SHP77 (cell line): ENCODE measurements around the gene IRAK3.
"Not testable (repeated sequence)": the region's sequence is repeated elsewhere in the genome, so short reads cannot be mapped to it uniquely, and the experiment has no call there.

Source experiments
- DNase-seq, 2 experiments: peaks; one replicate each; lab custom pipeline; 2025; lab: John Stamatoyannopoulos, UW

The IRAK3 gene

DNA sequence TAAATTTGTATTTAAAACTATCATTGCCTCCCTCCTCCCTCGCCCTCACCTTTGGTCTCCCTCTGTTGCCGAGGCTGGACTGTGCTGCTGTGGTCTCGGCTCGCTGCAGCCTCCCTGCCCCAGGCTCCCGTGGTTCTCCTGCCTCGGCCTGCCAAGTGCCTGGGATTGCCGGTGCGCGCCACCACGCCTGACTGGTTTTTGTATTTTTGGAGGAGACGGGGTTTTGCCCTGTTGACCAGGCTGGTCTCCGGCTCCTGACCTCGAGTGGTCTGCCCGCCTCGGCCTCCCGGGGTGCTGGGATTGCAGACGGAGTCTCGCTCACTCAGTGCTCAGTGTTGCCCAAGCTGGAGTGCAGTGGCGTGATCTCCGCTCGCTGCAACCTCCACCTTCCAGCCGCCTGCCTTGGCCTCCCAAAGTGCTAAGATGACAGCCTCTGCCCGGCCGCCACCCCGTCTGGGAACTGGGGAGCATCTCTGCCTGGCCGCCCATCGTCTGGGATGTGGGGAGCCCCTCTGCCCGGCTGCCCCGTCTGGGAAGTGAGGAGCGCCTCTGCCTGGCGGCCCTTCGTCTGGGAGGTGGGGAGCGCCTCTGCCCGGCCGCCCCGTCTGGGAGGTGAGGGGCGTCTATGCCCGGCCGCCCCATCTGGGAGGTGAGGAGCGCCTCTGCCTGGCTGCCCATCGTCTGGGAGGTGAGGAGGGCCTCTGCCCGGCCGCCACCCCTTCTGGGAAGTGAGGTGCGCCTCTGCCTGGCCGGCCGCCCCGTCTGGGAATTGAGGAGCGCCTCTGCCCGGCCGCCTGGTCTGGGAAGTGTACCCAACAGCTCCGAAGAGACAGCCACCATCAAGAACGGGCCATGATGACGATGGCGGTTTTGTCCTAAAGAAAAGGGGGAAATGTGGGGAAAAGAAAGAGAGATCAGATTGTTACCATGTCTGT lies 14.4 kb upstream of the IRAK3 start:
- DNase-seq = not testable (repeated sequence)

DNA sequence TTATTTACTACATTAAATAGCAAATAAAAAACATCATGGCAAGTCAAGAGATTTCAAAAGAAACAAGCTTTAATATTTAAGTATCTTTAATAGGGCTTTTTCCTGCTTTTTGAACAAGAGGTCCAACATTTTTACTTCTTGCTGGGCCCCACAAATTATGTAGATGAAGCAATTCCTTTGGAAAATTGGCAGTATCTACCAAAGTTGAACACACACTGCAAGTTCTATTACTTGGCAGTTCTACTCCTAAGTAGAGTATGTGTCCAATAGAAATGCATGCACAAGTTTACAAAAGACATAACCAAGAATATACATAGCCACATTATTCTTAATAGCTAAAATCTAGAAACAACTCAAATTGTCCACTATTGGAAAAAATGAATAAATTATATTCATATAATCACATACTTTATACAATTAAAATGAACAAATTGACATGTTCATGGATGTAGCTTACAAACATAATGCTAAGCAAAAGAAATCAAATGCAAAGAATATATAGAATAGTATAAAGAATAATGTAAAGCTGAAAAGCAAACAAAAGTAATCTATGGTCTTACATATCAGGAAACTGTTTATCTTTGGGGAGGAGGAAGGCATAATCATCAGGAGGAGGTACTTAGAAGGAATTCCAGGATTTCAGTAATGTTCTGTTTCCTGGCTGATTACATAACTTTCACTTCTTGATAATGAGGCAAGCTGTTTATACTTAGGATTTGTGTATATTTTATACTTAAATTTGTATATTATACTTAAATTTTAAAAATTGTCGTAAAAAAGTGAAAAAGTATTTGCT lies 12.7 kb upstream of the IRAK3 start:
- DNase-seq = no peak

DNA sequence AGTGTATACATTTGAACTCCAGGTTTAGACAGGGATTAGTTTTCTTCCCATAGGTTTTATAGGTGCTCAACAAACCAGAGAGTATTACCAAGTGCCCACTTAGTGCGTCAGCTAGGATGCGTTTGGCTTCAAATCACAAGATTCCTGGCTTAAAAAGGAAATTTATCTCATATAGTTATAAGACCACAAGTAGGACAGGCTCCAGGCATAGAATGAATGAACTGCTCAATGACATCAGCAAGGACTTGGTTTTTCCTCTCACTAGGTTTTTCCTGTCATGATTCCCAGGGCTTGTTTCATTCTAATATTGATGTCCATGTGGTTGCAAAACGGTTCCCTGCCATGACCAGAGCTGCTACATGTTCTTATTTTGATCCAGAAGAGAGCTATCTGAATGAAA lies 6.1 kb upstream of the IRAK3 start:
- no peak for DNase-seq

DNA sequence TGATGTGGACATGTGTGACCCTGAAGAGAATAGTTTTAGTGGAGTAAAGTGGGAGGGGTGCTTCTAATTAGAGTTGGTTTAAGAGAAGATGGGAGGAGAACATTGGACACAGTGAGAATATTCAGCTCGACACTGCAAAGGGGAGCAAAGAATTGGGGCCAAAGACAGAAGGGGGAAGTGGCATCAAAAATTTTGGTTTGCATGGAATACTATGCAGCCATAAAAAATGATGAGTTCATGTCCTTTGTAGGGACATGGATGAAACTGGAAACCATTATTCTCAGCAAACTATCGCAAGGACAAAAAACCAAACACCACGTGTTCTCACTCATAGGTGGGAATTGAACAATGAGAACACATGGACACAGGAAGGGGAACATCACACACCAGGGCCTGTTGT lies 4.2 kb upstream of the IRAK3 start:
- DNase-seq = not testable (repeated sequence)

DNA sequence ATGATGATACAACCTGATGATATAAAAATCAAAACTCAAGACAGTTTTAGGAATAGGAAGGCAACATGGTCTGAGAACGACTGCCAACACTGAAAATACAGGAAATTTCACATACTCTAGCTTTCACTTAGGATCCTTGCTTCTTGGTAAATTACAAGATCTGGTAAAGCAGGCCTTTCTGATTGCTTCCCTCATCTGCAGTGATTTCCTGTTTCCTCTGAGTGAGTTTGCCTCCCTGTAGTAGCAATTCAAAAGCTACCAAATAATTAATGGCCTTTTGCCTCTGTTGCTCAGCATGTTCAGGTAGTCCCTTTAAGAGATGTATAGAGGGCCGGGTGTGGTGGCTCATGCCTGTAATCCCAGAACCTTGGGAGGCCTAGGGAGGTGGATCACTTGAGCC lies 2.0 kb upstream of the IRAK3 start:
- DNase-seq = no peak

DNA sequence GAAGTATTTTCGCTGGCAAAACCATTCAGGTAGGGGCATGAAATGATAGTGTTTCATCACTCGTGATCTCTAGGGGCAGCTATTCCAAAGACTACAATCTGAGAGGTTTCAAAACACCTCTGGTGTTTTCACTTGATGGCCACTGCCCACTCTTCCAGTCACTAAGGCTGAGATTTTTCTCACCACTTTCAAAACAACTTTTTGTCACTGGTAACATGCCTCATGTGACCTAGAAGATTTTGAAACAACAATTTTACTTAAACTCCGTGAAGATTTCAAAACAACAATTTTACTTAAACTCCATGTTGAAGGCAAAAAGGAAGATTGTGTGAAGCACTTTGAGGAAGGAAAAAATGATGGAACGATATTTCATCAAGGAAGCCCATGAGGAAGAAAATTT lies 1.2 kb upstream of the IRAK3 start:
- DNase-seq = no peak

DNA sequence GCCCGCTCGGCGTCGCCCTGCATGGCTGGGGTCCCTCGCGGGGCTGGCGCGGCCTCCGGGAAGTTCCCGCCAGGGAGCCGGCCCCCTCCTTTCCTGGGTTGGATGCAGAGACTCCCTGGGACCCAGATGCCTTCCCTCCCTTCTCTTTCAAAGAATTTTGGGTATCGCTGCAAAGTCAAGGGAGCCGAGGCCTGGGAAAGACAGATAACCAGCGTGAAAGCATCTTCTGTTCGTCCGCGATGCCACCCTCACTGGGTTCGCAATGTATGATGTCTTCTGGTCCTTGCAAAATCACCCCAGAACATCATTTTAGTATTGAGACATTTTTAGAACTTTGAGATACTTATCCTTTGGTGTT lies 451 bp downstream of the IRAK3 start:
- no peak for DNase-seq

DNA sequence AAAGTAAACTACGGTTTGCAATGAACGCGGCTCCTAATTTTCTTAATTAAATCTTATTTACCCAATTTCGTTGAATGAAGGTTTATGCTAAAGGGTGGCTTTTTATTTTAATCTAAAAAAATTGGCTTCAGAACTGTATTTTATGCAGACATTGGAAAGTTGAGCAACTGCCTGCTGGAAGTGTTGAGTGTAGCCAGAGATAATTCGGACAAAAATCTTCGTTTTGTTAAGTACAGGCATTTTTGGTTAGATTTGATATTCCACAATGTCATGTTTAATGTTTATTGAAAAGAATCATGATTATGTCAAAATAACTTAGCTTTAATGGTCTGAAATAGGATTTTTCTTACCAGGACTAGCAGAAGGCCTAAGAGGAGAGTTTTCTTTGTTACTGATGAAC lies 875 bp downstream of the IRAK3 start:
- DNase-seq = no peak

DNA sequence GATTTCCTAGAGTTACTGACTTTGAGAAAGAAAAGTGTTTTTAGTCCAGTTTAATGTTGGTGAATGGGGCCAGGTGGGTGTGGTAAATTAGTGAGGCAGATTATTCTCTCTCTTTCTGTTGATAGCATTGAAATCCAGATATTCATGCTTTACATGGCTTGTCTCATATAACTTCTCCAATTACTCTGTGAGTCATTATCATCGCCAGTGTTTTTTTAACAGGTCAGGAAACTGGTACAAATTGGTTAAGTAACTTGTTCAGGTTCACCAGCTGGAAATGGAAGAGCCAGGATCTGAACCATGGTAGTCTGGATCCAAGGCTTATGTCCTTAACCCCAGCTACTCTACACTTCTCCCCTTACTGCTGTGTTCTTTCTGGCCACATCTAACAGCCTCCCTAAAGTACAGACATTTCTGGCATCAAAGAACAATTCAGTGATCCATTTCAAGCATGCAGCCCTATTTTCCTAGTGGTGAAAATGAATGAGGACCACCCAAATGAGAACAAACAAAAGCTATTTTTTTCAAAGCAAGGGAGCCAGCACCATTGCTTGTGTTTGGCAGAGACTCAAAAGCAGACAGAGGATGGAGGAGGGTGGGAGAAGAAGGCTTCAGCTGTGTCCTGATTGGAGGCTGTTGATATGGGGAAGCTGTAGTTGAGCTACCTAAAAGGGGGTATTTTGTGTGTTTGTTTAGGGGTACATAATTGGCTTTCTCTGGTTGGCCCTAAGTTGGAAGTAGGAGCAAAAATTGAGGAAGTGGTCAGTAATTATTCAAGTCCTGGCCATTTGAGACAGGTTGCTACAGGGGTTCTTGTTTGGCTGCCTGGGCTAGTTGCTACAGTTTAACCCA lies 1.7 kb downstream of the IRAK3 start:
- DNase-seq = no peak

DNA sequence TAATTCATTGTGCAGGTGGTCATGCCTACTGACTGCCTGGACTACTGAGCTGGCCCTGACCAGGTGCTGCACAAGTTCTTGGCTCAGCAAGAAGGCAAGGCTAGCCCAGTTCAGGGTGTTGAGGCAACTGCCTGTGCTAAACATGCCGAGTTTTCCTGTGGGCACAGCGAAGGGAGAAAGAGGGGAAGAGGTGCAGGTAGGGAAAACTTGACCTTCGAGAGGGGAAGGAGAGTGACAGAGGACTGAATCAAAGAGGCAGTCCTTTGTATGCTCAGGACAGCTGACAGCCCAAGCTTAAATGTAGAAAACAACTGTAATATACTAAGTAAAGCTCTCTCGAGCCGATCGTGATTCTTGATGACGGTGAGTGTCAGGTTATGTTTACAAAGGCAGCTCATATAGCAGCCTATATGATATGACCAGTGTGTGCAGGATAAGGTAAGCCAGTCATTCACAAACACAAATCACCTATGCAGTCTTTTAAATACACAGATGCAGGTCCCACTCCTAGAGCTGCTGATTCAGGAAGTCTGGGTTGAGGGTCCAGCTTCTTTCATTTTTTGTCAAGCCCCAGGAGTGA lies 2.6 kb downstream of the IRAK3 start:
- peak; percentile 4 to 15 for DNase-seq

DNA sequence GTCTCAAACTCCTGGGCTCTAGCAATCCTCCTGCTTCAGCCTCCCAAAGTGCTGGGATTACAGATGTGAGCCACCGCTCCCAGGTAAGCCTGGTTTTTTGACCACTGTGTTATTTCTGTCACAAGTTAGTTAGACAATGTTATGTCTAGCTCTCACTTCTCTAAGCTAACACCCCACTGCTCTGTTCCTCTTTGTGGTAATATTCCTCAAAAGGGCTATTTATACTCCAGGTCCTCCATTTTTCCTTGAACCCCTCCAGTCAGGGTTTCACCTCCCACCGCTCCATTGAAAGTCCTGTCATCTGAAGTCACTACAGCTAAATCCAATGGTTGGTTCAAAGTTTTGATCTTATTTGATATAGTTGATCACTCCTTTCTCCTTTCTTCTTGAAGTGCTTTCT lies 5.1 kb downstream of the IRAK3 start:
- DNase-seq = no peak

DNA sequence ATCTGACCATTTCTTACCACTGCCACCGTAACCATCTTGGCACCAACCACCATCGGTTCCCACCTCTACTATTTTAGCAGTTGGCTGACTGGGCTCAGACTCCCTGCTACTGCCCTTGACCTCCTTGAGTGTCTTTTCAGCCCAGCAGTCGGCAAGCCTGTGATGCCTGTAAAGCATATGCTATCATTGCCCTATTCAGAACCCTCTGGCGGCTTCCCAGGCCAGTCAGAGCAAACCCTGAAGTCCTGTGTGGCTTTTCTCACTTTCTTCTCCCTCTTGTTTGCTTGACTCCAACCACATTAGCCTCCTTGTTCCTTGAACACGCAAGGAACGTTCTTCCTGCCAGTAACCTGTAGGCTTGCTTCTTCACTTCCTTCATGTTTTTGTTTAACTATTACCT lies 6.2 kb downstream of the IRAK3 start:
- DNase-seq = no peak

DNA sequence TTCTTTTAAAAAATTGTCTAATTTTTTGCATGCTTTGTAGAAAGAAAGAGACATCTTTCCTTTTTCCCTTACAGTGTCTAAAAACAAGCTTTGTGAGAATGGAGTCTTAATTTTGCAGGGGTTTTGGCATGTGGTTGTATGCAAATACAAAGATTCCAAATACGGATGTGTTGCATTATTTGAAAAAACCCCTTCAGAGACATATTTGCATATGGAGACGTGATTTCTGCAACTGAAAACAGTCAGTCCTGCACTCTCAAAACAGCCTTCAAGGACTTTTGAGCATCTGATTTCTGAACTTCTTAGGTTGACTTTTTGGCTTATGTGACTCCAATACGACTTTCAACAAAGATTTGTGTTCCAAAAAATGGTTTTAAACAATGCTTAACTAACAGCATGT lies 7.8 kb downstream of the IRAK3 start:
- DNase-seq = no peak

DNA sequence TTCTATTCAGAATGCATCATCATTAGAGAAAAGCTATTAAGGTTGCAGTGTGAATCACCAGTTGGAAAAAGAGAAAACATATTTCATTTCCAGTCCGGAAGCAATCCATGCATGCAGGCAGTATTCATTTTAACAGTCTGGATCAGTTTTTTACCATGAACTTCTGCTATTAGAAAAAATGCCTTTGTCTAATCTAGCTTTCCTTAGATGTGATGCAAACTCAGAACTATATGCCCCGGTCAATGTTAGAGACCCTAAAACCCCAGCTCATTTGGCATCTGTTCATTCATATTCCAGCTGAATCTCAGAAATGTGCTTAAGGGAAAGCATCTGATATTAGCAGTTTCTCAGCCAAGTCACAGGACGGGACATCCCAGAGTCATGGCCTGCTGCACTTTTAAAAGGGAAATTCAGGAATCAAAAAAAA lies 8.5 kb downstream of the IRAK3 start:
- no peak for DNase-seq

DNA sequence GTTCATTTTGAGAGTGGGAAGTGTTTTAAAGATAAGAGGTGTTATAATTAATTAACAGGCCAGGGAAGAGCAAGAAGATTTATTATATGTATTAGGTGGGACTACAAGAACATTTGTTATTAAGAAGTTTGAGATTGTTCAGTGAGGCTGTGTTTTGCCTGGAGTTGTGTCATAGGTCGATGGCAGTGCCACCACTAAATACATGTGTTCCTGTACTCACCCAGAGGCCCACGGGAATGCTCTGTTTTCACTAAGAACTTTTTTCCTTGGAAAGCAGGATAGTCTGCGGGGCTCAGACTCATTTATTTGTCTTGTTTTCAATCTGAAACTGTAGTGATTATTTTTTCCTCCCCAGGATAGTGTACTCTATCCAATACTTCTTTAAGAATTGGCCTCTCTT lies 10.1 kb downstream of the IRAK3 start:
- DNase-seq = no peak

DNA sequence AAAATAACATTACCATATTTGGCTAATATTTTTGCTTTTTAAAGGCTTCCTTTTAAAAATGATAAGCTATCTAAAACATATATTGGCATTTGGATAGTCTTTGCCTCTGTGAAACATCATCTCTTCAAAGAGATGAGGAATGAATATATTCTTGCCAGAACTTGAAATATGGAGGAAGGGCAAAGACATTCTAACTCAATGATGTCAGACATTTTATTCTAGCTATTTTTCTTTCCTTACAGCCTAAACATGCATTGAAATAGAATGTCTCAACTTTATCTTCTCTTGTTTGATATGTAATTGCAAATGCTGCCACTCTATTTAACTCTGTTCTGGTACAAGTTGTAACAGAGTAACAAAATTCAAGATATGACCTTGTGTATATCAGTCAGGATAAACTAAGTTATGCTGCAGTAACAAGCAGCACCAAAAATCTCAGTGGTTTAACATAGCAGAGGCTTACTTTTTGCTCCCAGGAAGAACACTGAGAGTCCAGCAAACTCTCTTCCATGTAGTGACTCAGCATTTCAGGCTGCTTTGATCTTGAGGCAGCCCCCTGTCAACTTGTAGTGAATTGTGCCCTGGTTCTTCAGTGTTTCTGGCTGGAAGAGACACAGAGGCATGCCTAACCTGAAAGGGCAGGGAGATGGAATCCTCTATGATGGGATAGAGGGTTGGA lies 11.0 kb downstream of the IRAK3 start:
- no peak for DNase-seq

DNA sequence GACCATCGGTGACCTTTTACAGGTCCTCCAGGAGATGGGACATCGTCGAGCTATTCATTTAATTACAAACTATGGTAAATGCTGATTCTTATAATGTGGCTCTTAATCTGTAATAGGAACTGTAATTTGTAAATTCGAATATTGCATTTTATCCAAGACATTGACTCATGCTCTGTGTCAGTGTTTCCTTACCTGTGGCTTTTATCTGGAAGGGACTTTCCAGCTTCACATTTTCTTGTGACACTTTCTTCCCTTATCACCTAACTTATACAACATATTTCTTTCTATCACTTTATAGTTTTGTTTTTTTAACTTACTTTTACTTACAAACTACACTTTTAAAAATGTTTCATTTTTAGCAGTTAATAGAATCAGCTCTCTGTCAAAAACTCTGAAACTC lies 14.8 kb downstream of the IRAK3 start:
- DNase-seq = no peak

DNA sequence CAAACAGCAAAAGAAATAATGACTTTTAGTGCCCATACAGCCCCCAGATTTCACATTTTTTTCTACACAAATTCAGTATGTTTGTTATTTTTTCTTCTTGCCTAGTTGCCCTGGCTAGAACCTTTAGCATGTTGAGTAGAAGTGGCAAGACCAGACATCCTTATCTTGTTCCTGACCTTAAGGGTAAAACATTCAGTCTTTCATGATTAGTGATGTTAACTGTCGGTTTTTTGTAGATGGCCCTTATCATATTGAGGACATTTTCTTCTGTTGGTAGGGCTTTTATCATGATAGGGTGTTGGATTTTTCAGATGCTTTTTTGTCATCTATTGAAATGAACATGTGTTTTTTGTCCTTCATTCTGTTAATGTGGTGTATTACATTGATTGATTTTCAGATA lies 17.1 kb downstream of the IRAK3 start:
- no peak for DNase-seq

DNA sequence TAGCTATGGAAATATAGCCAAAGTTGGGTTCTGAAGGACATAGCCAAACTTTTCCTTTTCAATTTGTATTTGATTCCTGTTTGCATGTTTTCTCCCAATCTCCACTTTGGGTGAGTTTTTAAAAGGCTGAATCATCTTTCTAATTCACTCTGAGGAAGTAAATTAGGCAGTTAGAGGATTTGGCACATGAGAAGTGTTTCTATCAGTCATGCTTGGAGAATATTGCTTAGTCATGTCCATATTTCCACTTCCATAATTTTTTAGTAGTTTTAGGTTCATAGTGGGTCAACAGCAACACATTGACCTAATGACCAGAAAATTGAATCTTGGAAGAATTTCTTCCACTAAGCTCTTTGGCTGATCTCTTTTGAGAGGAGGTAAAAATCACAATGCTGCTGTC lies 21.8 kb downstream of the IRAK3 start:
- DNase-seq = no peak

DNA sequence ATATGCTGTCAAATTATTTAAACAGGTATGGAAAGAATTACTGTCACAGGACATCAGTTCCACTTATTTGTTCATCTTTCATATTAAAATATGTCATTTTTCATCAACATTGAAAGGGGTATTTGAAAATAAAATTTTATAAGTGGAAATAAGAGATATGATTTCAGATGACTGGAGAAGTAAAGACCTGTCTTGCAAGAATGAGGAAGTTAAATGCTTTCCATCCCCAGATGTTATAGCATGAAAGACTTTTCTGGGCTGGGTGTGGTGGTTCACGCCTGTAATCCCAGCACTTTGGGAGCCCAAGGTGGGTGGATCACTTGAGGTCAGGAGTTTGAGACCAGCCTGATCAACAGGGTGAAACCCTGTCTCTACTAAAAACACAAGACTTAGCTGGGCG lies 22.6 kb downstream of the IRAK3 start:
- DNase-seq = not testable (repeated sequence)

DNA sequence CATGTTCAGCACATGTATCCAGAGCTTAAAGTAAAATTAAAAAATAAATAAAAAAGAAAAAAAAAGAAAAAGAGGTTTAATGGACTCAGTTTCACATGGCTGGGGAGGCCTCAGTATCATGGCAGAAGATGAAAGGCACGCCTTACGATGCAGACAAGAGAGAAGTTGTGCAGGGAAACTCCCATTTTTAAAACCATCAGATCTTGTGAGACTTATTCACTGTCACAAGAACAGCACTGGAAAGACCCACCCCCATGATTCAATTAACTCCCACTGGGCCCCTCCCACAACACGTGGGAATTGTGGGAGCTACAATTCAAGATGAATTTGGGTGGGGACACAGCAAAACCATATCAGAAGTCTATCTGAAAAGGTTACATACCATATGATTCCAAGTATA lies 24.0 kb downstream of the IRAK3 start:
- not testable (repeated sequence) for DNase-seq
